Mucosa of stomach (tissue), 1 donor: ENCODE results near the gene RBPJL.

Experiments
- H3K27me3 ChIP-seq: one replicate; pipeline ENCODE4 v1.7.0; 2013; ENCODE audit warnings: mild to moderate bottlenecking, low read length; ENCODE audit not compliant: control insufficient read depth, insufficient read depth
- H3K36me3 ChIP-seq: one replicate; pipeline ENCODE4 v1.7.0; 2013; ENCODE audit warnings: low read length; ENCODE audit not compliant: control insufficient read depth, insufficient read depth
- H3K4me1 ChIP-seq: one replicate; pipeline ENCODE4 v1.7.0; 2013; ENCODE audit warnings: mild to moderate bottlenecking, low read length; ENCODE audit not compliant: control insufficient read depth, insufficient read depth
- H3K4me3 ChIP-seq: one replicate; pipeline ENCODE4 v1.7.0; 2013; ENCODE audit warnings: low read length
- H3K9ac ChIP-seq: one replicate; pipeline ENCODE4 v1.7.0; 2013; ENCODE audit warnings: mild to moderate bottlenecking, low read length, moderate library complexity
- H3K9me3 ChIP-seq: one replicate; pipeline ENCODE4 v1.7.0; 2013; ENCODE audit warnings: mild to moderate bottlenecking, low read length, moderate library complexity; ENCODE audit not compliant: control insufficient read depth
- donor health status: Pancreatic carcinoma.

The RBPJL gene

DNA sequence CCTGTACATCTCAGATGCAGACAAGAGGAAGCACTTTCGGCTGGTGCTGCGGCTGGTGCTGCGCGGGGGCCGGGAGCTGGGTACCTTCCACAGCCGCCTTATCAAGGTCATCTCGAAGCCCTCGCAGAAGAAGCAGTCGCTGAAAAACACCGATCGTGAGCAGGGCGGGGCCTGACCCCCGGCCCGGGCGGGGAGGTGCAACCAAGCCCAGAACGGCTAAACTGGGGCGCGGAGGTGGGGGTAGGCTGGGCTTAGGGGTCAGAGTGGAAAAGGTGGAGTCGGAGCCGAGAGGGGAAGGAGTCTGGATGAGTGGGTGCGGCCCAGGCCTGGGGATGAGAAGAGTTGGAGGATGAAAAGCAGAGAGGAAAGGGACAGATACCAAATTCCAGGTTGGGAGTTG is 5.6 kb downstream of the RBPJL start:
- Histone ChIP-seq H3K4me3 (no peak overlapping the region), H3K27me3 (peaks cover 50% of the 10 kb centered on the region), H3K4me1 (peaks cover 11% of the 10 kb centered on the region), H3K9ac (no peak overlapping the region), H3K9me3 (no peaks in the 10 kb centered on the region), H3K36me3 (no peaks in the 10 kb centered on the region)

DNA sequence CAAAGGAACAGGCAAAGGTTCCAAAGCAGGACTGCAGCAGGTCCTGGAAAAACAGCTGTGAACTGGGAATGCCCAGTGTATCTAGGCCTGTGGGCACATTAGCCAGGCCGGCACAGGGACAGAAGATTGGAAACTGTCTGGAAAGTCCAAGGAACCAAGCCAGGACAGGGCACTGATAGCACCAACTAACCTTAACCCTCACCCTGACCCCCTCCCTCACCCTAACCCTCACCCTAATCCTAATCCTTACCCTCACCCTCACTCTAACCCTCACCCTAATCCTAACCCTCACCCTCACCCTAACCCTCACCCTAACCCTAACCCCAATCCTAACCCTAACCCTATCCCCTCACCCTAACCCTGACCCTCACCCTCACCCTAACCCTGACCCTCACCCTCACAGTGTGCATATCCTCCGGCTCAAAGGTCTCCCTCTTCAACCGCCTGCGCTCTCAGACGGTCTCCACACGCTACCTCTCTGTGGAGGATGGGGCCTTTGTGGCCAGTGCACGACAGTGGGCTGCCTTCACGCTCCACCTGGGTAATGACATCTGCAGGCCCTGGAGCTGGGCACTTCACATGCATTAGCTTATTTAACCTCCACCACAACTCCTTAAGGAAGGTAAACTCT is 6.5 kb downstream of the RBPJL start:
- H3K4me3 ChIP-seq: no peak overlapping the region
- H3K9ac ChIP-seq: no peak overlapping the region
- no peaks in the 10 kb centered on the region for H3K9me3 ChIP-seq
- H3K27me3 ChIP-seq: peaks cover 49% of the 10 kb centered on the region
- no peaks in the 10 kb centered on the region for H3K36me3 ChIP-seq
- H3K4me1 ChIP-seq: peaks cover 4% of the 10 kb centered on the region

DNA sequence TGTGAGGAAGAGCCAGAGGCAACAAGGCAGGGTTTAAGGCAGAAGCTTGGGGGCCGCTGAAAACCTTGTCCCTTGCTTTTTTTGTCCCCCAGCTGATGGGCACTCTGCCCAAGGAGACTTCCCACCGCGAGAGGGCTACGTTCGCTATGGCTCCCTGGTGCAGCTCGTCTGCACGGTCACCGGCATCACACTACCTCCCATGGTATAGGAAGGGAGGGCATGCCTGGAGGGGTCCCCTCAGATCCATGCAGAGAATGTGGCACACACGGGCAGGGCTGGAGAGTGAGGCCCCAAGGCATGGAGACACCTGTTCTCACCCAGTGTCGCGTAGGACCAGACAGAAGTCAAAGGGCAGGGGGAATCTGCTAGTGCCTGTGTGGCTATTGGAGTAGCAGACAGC is 7.3 kb downstream of the RBPJL start:
- H3K27me3 ChIP-seq: peaks cover 55% of the 10 kb centered on the region
- H3K4me3 ChIP-seq: no peak overlapping the region
- H3K4me1 ChIP-seq: no peaks in the 10 kb centered on the region
- no peaks in the 10 kb centered on the region for H3K36me3 ChIP-seq
- H3K9me3 ChIP-seq: no peaks in the 10 kb centered on the region
- no peak overlapping the region for H3K9ac ChIP-seq

DNA sequence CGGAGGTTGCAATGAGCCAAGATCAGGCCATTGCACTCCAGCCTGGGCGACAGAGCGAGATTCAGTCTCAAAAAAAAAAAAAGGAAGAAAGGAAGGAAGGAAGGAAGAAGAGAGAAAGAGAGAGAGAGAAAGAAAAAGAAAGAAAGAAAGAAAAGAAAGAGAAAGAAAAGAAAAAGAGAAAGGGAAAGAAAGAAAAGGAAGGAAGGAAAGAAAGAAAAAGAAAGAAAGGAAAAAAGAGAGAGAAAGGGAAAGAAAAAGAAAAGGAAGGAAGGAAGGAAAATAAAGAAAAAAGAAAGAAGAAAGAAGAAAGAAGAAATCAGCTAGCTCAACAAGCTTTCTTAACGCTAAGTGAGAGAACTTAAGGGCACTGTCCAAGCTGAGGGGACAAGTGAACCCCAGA is 9.0 kb downstream of the RBPJL start:
- H3K4me3 ChIP-seq: no peak overlapping the region
- peaks cover 55% of the 10 kb centered on the region for H3K27me3 ChIP-seq
- H3K9me3 ChIP-seq: no peaks in the 10 kb centered on the region
- peaks cover 3% of the 10 kb centered on the region for H3K4me1 ChIP-seq
- no peaks in the 10 kb centered on the region for H3K36me3 ChIP-seq
- H3K9ac ChIP-seq: no peak overlapping the region

DNA sequence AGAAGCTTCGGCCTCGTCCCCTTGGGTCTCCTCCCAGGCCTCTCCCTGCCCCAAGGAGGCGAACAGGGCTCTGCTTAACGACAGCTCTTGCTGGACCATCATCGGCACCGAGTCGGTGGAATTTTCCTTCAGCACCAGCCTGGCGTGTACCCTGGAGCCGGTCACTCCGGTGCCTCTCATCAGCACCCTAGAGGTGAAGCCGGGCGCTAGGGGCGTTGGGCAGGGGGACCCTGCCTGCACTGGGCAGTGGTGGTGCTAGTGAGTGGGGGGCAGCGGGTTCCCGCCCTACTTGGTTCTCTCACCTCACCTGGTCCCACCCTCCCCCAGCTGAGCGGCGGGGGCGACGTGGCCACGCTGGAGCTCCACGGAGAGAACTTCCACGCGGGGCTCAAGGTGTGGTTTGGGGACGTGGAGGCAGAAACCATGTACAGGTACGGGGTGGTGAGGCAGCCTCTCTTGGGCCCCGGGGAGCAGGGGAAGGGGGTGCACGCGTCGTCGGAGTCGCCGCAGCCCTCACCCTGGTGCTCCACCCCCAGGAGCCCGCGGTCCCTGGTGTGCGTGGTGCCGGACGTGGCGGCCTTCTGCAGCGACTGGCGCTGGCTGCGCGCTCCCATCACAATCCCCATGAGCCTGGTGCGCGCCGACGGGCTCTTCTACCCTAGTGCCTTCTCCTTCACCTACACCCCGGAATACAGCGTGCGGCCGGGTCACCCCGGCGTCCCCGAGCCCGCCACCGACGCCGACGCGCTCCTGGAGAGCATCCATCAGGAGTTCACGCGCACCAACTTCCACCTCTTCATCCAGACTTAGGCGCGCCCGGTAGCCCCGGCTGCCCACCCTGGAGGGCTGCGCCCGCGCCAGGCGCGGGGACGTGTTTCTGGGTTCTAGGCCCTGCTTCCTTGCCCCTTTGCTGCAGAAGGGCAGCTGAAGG is 9.8 kb downstream of the RBPJL start:
- H3K27me3 ChIP-seq: peaks cover 54% of the 10 kb centered on the region
- no peaks in the 10 kb centered on the region for H3K36me3 ChIP-seq
- H3K9ac ChIP-seq: no peak overlapping the region
- no peak overlapping the region for H3K4me3 ChIP-seq
- no peaks in the 10 kb centered on the region for H3K9me3 ChIP-seq
- peaks cover 3% of the 10 kb centered on the region for H3K4me1 ChIP-seq

DNA sequence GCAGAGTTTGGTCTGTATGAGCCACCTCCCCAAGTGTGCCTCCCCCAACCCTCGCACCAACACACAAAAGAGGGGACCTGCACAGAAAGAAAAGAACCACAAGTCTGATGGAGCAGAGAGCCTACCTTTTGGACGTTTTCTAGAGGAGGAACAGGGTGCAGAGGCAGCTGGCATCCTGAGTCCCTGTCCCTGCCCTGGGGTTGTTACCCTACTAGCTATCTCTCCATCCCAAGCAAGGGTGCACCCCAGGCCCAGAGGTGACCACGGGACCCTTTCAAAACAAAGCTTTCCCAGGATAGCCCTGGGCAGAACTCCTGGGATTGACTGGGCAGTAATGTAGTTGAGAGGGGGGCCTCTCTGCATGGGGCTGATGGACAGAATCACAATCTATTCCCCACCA is 11.2 kb downstream of the RBPJL start:
- H3K9me3 ChIP-seq: no peaks in the 10 kb centered on the region
- peaks cover 3% of the 10 kb centered on the region for H3K4me1 ChIP-seq
- no peaks in the 10 kb centered on the region for H3K36me3 ChIP-seq
- no peak overlapping the region for H3K9ac ChIP-seq
- no peak overlapping the region for H3K4me3 ChIP-seq
- peaks cover 42% of the 10 kb centered on the region for H3K27me3 ChIP-seq

DNA sequence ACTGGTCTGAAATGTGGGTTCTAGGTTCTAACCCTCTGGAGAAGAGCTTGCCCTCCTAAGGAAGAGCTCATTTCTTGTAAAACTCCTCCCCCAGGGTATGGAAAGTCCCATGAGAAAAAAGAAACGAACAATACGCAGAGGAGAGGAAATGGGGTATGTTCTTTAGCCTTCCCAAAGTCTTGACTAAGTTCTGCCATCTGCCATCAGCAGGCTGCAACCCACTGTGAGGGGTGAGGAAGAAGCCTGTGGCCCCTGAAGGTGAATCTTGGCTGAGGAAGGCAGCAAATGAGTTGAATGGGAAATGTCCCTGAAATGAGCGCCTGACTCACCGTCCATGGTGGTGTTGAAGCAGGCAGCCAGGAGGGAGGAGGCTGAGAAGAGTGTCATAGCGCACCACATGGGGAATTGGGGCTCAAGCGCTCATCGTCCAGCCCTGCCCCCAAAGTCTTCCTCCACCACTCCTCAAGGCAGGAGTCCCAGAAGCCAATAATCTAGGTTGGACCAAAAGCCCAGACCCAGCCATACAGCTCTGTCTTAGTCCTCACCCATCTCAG is 11.8 kb downstream of the RBPJL start:
- H3K4me3 ChIP-seq: no peak overlapping the region
- H3K4me1 ChIP-seq: peaks cover 3% of the 10 kb centered on the region
- peaks cover 41% of the 10 kb centered on the region for H3K27me3 ChIP-seq
- no peak overlapping the region for H3K9ac ChIP-seq
- no peaks in the 10 kb centered on the region for H3K9me3 ChIP-seq
- no peaks in the 10 kb centered on the region for H3K36me3 ChIP-seq

DNA sequence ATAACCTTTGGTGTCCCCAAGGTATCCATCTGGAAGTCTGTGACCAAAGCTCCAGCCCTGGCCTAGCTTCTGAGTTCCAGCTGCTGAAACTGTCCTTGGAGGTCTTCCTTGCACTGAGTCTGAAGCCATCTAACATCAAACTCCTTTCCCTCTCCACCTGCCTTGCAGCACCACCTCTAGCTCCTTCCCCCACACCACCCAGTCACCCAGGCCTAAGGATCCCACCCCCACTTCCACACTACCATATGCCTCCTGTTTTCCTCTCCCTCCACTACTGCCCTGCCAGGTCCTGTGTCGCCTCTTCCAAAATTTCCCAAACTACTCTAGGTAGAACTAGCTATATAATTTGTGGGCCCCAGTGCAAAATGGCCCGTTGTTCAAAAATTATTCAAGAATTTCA is 12.3 kb downstream of the RBPJL start:
- Histone ChIP-seq H3K4me3 (no peak overlapping the region), H3K27me3 (peaks cover 36% of the 10 kb centered on the region), H3K9ac (no peak overlapping the region), H3K36me3 (no peaks in the 10 kb centered on the region), H3K4me1 (peaks cover 3% of the 10 kb centered on the region), H3K9me3 (no peaks in the 10 kb centered on the region)

DNA sequence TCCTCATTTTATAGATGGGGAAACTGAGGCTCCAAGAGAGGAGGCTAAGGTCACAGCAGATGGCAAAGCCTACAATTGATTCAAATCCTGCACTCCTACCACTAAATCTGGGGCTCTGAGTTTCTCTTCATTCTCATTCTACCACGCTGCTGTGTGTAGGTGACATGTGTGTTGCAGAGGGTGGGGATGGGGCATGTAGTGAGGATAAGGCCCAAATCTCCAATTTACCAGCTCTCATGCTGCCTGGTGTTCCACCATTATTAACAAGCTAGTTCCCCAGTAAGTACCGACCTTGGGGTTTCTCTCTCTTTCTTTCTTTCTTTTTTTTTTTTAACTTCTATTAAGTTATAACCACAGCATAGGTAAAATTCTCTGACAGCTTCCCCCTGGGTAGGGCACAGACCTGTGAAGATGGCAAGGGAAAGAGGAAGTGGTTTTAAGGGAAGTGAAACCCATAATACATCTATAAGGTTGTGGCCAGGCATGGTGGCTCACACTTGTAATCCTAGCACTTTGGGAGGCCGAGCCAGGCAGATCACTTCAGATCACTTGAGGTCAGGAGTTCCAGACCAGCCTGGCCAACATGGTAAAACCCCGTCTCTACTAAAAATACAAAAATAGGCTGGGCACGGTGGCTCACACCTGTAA is 14.4 kb downstream of the RBPJL start:
- H3K27me3 ChIP-seq: peaks cover 25% of the 10 kb centered on the region
- H3K4me1 ChIP-seq: peaks cover 3% of the 10 kb centered on the region
- no peak overlapping the region for H3K4me3 ChIP-seq
- H3K36me3 ChIP-seq: no peaks in the 10 kb centered on the region
- H3K9ac ChIP-seq: no peak overlapping the region
- no peaks in the 10 kb centered on the region for H3K9me3 ChIP-seq

DNA sequence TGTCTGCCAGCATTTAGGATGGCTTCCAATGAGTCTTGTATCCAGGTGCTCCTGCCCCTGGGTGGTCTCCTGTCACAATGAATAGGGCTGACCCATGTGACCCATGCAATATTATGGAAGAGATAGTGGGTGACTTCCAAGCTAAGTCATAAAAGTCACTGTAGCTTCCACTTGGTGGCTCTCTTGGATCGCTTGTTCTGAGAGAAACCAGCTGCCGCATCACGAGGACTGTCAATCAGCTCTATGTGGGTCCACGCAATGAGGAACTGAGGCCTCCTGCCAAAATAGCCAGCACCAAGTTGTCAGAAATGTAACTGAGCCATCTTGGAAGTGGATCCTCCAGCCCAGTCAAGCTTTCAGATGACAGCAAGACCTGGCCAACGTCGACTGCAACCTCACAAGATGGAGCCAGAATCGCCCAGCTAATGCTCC is 16.3 kb downstream of the RBPJL start:
- Histone ChIP-seq H3K9me3 (no peaks in the 10 kb centered on the region), H3K36me3 (no peaks in the 10 kb centered on the region), H3K4me1 (peaks cover 3% of the 10 kb centered on the region), H3K4me3 (no peak overlapping the region), H3K27me3 (peaks cover 7% of the 10 kb centered on the region), H3K9ac (no peak overlapping the region)

DNA sequence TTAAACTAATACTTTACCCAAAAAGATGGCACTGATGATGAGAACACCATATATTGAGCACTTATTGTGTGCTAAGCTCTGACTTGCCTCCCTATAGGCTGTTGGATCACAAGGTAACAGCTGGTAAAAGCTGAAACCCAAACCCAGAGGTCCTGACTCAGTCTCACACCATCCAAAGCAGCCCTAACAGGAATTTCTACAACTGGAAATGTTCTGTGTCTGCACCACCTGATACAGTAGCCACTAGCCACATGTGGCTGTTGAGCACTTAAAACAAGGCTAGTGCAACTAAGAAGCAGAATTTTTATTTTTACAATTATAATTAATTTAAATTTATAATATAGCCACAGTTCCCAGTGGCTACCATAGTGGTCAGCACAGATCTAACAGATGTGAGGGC is 17.1 kb downstream of the RBPJL start:
- H3K4me3 ChIP-seq: no peak overlapping the region
- H3K9ac ChIP-seq: no peak overlapping the region
- peaks cover 4% of the 10 kb centered on the region for H3K36me3 ChIP-seq
- peaks cover 3% of the 10 kb centered on the region for H3K4me1 ChIP-seq
- H3K27me3 ChIP-seq: peaks cover under 1% of the 10 kb centered on the region
- H3K9me3 ChIP-seq: no peaks in the 10 kb centered on the region

DNA sequence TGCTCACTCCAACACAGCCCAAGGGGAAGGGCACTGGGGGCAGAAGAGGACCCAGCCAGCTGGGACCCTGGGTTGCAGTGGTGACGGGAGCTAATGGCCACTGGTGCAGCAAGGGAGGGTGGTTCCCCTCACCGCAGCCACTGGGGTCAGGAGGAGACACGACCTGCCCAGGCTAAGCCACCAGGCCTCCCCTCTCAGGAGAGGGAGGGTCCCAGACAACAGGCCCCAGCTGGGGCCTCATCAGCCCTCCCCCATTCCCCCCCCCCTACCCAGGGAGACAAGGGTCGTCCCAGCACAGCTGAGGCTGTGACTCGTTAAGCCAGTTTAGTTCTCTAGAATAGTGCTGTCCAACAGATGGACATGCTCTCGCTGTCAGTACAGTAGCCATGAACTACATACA is 18.7 kb downstream of the RBPJL start:
- no peaks in the 10 kb centered on the region for H3K9me3 ChIP-seq
- H3K36me3 ChIP-seq: peaks cover 19% of the 10 kb centered on the region
- peaks cover 12% of the 10 kb centered on the region for H3K4me1 ChIP-seq
- H3K9ac ChIP-seq: no peak overlapping the region
- H3K4me3 ChIP-seq: no peak overlapping the region
- no peaks in the 10 kb centered on the region for H3K27me3 ChIP-seq
